Skeletal muscle tissue (tissue), 4 donors: Measurements from ENCODE around the gene RC3H1. TPM values are rescaled to one million over a fixed set of nuclear protein-coding genes. Genes with fewer than 3 reads are reported as not detected.
"Not testable (repeated sequence)": the region's sequence is repeated elsewhere in the genome, so short reads cannot be mapped to it uniquely, and the experiment has no call there.

Experiments used
- H3K27ac ChIP-seq: one replicate; pipeline ENCODE4 v1.7.0; 2013; ENCODE audit warnings: mild to moderate bottlenecking, low read depth, low read length, inconsistent platforms
- H3K27me3 ChIP-seq, 3 donors: one replicate each; pipeline ENCODE4 v1.7.0; 2013; ENCODE audit warnings: low read length in 3 of 3; ENCODE audit not compliant: control insufficient read depth in 3 of 3, insufficient read depth in 3 of 3
- H3K36me3 ChIP-seq, 3 donors: one replicate each; pipeline ENCODE4 v1.7.0; 2013; ENCODE audit warnings: low read length in 3 of 3; ENCODE audit not compliant: control insufficient read depth in 3 of 3, insufficient read depth in 3 of 3
- H3K4me1 ChIP-seq, 3 donors: one replicate each; pipeline ENCODE4 v1.7.0; 2013; ENCODE audit warnings: low read length in 3 of 3, mild to moderate bottlenecking in 3 of 3; ENCODE audit not compliant: control insufficient read depth in 3 of 3, insufficient read depth in 3 of 3
- H3K4me3 ChIP-seq, 3 donors: one replicate each; pipeline ENCODE4 v1.7.0; 2013; ENCODE audit warnings: low read length in 3 of 3
- H3K9ac ChIP-seq, 3 donors: one replicate each; pipeline ENCODE4 v1.7.0; 2013; ENCODE audit warnings: low read length in 3 of 3, mild to moderate bottlenecking in 3 of 3, moderate library complexity in 2 of 3, low read depth in 1 of 3
- H3K9me3 ChIP-seq, 3 donors: one replicate each; pipeline ENCODE4 v1.7.0; 2013; ENCODE audit warnings: low read length in 3 of 3; ENCODE audit not compliant: control insufficient read depth in 3 of 3
- total RNA-seq: library from RNA; depleted of rRNA; stranded (reverse); fragments of >200 nt; gene quantifications from one replicate; pipeline ENCODE4 v1.2.3, GENCODE V29; 2014
- donor health status: Osteomylitis.

The RC3H1 gene
- total RNA-seq, 1 donor from 2014 or later: 19.8 TPM

DNA sequence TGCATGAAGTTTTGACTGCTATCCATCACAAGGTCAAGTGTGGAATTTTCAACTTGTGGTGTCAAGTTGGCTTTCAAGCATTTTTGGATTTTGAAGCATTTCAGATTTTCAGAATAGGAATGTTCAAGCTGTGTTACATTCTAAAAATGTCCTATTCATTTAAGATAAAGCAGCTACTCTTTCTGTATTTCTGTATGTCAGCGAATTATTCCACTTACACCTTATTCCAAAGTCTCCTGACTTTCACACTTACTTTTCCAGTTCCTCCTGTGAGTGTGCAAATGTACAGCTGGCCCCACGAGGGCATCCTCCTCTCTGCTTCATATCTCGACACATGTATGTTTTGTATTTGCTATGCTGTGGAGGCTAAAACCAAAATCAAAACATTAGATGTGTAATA, 51.9 kb downstream of the RC3H1 start:
- Histone ChIP-seq H3K4me1 (no peaks in the 10 kb centered on the region), H3K27ac (no peak overlapping the region), H3K27me3 (no peaks in the 10 kb centered on the region), H3K36me3 (peaks cover 23 to 39% (median 39%) of the 10 kb centered on the region in 3 donors), H3K4me3 (no peak overlapping the region), H3K9me3 (no peaks in the 10 kb centered on the region), H3K9ac (no peak overlapping the region)

DNA sequence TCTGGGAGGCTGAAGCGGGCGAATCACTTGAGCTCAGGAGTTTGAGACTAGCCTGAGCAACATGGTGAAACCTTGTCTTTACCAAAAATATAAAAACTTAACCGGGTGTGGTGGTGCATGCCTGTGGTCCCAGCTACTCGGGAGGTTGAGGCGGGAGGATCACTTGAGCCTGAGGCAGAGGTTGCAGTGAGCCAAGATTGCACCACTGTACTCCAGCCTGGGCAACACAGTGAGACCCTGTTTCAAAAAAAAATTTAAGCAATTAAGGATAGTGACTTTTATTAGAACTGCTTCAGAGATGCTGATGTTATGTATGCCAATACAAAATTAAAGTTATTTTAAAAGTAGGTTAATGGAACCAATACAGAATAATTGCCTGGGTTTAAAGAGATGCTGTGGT, 56.3 kb downstream of the RC3H1 start:
- H3K27me3 ChIP-seq, H3K4me1 ChIP-seq, H3K27ac ChIP-seq, H3K9ac ChIP-seq, H3K9me3 ChIP-seq, H3K4me3 ChIP-seq: not testable (repeated sequence)
- peaks cover 18 to 50% (median 40%) of the 10 kb centered on the region in 3 donors for H3K36me3 ChIP-seq

DNA sequence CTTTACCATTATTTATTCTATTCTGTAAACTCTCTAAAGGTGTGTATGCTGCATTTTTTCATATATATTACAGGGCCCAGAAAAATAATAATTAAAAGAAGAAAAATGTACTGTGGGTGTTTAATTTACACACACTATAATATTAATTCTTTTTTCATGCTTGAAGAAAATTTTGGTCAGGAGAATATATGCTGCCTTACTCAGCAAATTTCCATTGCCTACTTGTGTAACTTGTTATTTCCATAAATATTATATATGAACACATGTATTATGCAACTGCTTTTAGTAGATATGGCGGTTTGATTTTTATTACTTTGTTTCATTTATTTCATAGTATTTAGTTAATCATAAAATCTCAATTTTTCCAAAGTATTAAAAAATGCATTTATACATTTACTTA, 58.7 kb downstream of the RC3H1 start:
- Histone ChIP-seq H3K9me3 (no peaks in the 10 kb centered on the region), H3K4me1 (no peaks in the 10 kb centered on the region), H3K9ac (no peak overlapping the region), H3K36me3 (peaks cover 18 to 49% (median 45%) of the 10 kb centered on the region in 3 donors), H3K27me3 (no peaks in the 10 kb centered on the region), H3K4me3 (no peak overlapping the region), H3K27ac (no peak overlapping the region)

DNA sequence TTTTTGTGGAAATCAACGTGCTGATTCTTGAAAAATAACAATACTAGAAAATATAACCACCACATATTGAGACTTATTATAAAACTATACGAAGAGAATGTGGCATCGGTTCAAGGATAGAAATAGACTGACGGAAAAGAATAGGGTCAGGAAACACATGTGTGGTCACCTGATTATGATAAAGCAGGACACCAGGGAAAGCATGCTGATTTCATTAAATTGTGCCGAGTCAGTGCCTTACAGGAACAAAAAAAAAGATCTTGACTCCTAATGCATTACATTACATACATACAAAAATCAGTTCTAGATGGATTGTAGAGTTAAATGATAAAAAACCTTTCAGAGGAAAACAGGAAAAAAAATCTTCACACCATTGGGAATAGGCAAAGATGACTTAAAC, 61.5 kb downstream of the RC3H1 start:
- Histone ChIP-seq H3K4me1 (no peaks in the 10 kb centered on the region), H3K27ac (no peak overlapping the region), H3K9ac (no peak overlapping the region), H3K4me3 (no peak overlapping the region), H3K27me3 (no peaks in the 10 kb centered on the region), H3K36me3 (peaks cover 24 to 45% (median 41%) of the 10 kb centered on the region in 3 donors), H3K9me3 (no peaks in the 10 kb centered on the region)

DNA sequence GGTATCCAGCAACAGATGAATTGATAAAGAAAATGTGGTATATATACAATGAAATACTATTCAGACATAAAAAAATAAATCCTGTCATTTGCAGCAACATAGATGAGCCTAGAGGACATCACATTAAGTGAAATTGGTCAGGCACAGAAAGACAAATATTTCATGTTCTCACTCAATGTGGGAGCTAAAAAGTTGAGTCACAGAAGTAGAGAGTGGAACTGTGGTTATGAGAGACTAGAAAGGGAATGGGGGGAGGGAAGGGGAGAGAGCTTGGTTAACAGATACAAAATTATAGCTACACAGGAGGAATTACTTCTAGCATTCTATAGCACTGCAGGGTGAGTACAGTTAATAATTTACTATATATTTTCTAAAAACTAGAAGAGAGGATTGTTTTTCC, 68.0 kb downstream of the RC3H1 start:
- no peak overlapping the region for H3K27ac ChIP-seq
- H3K4me3 ChIP-seq: no peak overlapping the region
- peaks cover 16 to 33% (median 26%) of the 10 kb centered on the region in 3 donors for H3K36me3 ChIP-seq
- no peaks in the 10 kb centered on the region for H3K9me3 ChIP-seq
- H3K27me3 ChIP-seq: no peaks in the 10 kb centered on the region
- no peak overlapping the region for H3K9ac ChIP-seq
- no peaks in the 10 kb centered on the region for H3K4me1 ChIP-seq

DNA sequence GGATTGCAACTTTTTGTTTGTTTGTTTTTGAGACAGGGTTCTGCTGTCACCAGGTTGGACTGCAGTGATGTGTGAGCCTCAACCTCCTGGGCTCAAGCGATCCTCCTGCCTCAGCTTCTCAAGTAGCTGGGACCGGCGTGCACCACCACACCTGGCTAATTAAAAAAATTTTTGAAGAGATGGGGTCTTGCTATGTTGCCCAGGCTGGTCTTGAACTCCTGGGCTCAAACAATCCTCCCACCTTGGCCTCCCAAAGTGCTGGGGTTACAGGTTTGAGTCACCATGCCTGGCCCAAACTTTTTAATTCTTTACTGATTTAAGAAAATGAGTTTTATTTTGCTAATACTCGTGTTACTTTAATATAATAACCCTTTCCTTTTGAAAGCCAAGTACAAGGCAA, 73.6 kb downstream of the RC3H1 start:
- no peak overlapping the region for H3K9ac ChIP-seq
- H3K27ac ChIP-seq: no peak overlapping the region
- peaks cover 29 to 59% (median 43%) of the 10 kb centered on the region in 3 donors for H3K36me3 ChIP-seq
- H3K4me3 ChIP-seq: no peak overlapping the region
- H3K4me1 ChIP-seq: no peaks in the 10 kb centered on the region
- H3K27me3 ChIP-seq: no peaks in the 10 kb centered on the region
- no peaks in the 10 kb centered on the region for H3K9me3 ChIP-seq

DNA sequence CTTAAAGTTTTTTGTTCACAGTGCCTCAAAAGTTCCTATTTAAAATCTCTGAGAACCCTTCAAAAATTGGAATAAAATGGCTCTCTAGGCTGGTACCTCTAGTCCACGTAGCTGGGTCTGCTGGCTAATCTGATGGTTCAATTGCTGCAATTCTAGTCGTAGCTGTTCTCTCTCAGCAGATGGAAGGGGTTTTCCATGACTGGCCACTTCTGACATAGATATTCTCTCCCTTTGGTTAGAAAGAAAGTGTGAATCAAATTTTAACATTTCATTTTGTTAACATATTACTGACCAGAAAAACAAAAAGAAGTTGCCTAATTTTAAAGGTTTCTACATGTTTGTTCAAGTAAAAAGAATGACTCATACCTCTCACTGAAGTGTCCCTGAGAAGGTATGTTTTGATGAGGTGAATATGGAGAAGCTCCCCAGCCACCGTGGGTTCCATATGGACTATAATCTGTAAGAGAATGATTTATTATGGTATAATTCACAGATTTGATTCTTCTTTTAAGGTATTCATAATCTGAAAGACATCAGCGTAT, 75.7 kb downstream of the RC3H1 start:
- H3K4me1 ChIP-seq: no peaks in the 10 kb centered on the region
- H3K27ac ChIP-seq: no peak overlapping the region
- H3K9ac ChIP-seq: no peak overlapping the region
- H3K4me3 ChIP-seq: no peak overlapping the region
- no peaks in the 10 kb centered on the region for H3K27me3 ChIP-seq
- H3K36me3 ChIP-seq: peaks cover 32 to 65% (median 54%) of the 10 kb centered on the region in 3 donors
- no peaks in the 10 kb centered on the region for H3K9me3 ChIP-seq

DNA sequence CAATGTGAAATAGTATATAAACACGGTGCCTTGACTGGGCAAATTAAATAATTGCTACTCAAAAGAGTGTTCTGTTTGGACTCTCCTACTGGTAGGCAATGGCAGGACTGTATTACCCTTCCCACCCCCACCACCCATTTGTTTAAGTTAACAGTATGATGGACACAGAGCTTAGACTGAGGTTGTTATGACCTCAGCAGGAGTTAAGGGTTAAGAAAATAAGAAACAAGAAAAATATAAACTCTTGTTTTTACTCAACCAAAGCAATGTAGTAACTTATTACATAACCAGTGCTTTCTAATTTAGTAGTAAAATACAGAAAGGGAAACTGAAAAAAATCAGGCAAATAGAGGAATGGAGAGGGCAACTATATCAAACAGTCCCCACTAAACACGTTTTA, 85.1 kb downstream of the RC3H1 start:
- Histone ChIP-seq H3K4me3 (no peak overlapping the region), H3K9ac (no peak overlapping the region), H3K9me3 (no peaks in the 10 kb centered on the region), H3K27me3 (no peaks in the 10 kb centered on the region), H3K4me1 (no peaks in the 10 kb centered on the region), H3K36me3 (peaks cover 15 to 49% (median 38%) of the 10 kb centered on the region in 3 donors), H3K27ac (no peak overlapping the region)

DNA sequence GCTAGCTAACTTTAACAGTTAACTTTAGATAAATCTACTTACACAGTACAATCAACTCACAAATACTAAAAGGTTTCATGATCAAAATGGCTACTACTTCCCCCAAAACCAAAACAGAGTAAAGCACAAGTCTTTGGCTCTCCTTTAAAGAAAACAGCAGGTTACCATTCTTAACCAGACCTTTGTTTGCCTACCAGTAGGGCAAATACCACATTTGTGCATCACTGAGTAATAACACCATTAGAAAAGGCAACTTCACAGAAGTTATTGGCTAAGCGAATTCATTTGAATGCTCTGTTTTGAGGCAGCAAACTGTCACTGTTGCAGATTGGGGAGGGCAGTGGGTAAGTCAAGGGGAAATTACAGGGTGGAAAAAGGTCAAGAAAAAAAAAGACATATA, 87.7 kb downstream of the RC3H1 start:
- Histone ChIP-seq H3K36me3 (peaks cover 11 to 42% (median 22%) of the 10 kb centered on the region in 3 donors), H3K27me3 (no peaks in the 10 kb centered on the region), H3K9ac (no peak overlapping the region), H3K4me1 (no peaks in the 10 kb centered on the region), H3K9me3 (no peaks in the 10 kb centered on the region), H3K27ac (no peak overlapping the region), H3K4me3 (no peak overlapping the region)

DNA sequence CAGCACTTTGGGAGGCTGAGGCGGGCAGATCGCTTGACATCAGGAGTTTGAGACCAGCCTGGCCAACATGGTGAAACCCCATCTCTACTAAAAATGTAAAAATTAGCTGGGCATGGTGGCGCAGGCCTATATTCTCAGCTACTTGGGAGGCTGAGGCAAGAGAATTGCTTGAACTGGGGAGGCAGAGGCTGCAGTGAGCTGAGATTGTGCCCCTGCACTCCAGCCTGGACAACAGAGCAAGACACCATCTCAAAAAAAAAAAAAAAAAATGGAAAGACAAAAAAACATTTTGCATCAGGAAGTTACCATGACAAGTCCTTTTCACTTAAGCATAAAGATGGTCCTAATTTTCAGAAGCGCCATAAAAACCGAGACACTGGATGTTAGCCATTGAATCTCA, 91.6 kb downstream of the RC3H1 start:
- not testable (repeated sequence) for H3K9me3 ChIP-seq, H3K4me1 ChIP-seq, H3K4me3 ChIP-seq, H3K9ac ChIP-seq, H3K27me3 ChIP-seq, H3K27ac ChIP-seq
- peaks cover 5 to 17% (median 9%) of the 10 kb centered on the region in 3 donors for H3K36me3 ChIP-seq
